GM19455 (cell line): ENCODE measurements around the gene TRIP6.
"Not testable (repeated sequence)": the region's sequence is repeated elsewhere in the genome, so short reads cannot be mapped to it uniquely, and the experiment has no call there.

ENCODE experiments used
- ATAC-seq: cut with Tn5 transposase; IDR thresholded peaks from one replicate; pipeline ENCODE4 v1.9.1; 2021; ENCODE audit not compliant: unreplicated experiment

Gene TRIP6

GRCh38 chr7:100910443-100910842 is 43.3 kb downstream of the TRIP6 start:
- ATAC-seq, result not testable (repeated sequence)

GRCh38 chr7:100911484-100911883 is 44.3 kb downstream of the TRIP6 start:
- no peak for ATAC-seq

GRCh38 chr7:100914208-100914878 is 47.2 kb downstream of the TRIP6 start:
- ATAC-seq, result no peak

- no peak for ATAC-seq
These were observed 47.8 kb downstream of the TRIP6 start for GRCh38 chr7:100914879-100915447.

GRCh38 chr7:100919335-100919734 is 52.1 kb downstream of the TRIP6 start:
- not testable (repeated sequence) for ATAC-seq

GRCh38 chr7:100919779-100920437 is 52.7 kb downstream of the TRIP6 start:
- ATAC-seq, result not testable (repeated sequence)

- ATAC-seq, result no peak
These were observed 53.9 kb downstream of the TRIP6 start for GRCh38 chr7:100921039-100921438.
